ENCODE measurements around the gene OCSTAMP. TPM values are rescaled to one million over a fixed set of nuclear protein-coding genes. Genes with fewer than 3 reads are reported as not detected.

OCSTAMP gene
- total RNA-seq, 1 experiment from 2014 or later: not detected

DNA sequence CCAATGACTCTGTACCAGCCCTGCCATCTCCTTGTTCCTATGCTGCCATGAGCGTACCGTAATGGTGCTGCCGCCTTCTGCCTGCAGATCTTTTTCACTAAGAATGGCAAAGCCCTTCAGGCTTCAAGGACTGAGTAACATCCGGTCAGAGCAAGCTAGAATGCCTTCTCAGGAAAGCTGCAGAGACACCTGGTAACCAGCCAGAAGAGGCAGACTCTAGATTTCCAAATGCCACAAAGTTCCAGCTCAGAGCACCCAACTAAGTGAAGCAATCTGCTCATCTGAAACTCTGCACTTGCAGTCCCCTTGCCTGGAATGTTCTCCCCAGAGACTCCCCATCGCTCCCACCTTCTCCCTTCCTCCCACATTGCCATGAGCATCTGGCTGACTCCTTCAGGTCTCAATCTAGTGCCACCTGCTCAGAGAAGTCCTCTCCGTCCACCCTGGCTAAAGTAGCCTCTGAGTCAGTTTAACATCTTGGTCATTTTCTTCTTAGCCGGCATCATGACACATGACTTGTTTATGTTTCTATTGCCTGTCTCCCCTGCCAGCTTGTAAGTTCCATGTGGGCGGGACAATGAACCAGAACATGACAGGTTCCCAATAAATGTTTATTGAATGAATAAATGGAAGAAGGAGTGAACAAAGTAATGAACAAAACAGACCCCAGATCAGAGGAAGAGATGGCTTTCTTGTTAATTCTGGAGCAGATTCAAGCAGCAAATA lies 6.9 kb upstream of the OCSTAMP start:
- in situ Hi-C loops (cut with HindIII; ENCODE audit: low pct_unique_long_range_greater_than_20kb, low sequenced_read_pairs) (no loop called here), intact Hi-C loops (cut with micrococcal nuclease; ENCODE audit: unreplicated experiment) (no loop called here)
- no peaks in the 10 kb centered on the region for H3K9me3 ChIP-seq (ENCODE audit: control insufficient read depth, insufficient read depth, low read depth, low read length)
- ChIA-PET POLR2A (no interaction called here), CTCF (no interaction called here)
- no peak overlapping the region for H3K27ac ChIP-seq (ENCODE audit: low read length)
- H3K4me1 ChIP-seq (ENCODE audit: control insufficient read depth, insufficient read depth, low read length): peaks cover 2% of the 10 kb centered on the region; the same call in 1 of the 2 replicates
- no TSS peak for BruUV-seq (replicated peaks)
- DNase-seq (ENCODE audit: low read depth, low spot score): no peak
- peaks cover 3% of the 10 kb centered on the region for H3K27me3 ChIP-seq (ENCODE audit: control insufficient read depth, insufficient read depth, low read length)
- H3K4me3 ChIP-seq (ENCODE audit: low read depth in 2 of 2, low read length in 2 of 2): no peak overlapping the region
- no peak for ATAC-seq
- no peaks in the 10 kb centered on the region for H3K36me3 ChIP-seq (ENCODE audit: control insufficient read depth, insufficient read depth, low read length)
- TF ChIP-seq SIN3A (IDR thresholded peaks at IDR 0.05; ENCODE audit: borderline replicate concordance, insufficient read depth, low read depth, low read length): no peak
- TF ChIP-seq, protein P1, sequence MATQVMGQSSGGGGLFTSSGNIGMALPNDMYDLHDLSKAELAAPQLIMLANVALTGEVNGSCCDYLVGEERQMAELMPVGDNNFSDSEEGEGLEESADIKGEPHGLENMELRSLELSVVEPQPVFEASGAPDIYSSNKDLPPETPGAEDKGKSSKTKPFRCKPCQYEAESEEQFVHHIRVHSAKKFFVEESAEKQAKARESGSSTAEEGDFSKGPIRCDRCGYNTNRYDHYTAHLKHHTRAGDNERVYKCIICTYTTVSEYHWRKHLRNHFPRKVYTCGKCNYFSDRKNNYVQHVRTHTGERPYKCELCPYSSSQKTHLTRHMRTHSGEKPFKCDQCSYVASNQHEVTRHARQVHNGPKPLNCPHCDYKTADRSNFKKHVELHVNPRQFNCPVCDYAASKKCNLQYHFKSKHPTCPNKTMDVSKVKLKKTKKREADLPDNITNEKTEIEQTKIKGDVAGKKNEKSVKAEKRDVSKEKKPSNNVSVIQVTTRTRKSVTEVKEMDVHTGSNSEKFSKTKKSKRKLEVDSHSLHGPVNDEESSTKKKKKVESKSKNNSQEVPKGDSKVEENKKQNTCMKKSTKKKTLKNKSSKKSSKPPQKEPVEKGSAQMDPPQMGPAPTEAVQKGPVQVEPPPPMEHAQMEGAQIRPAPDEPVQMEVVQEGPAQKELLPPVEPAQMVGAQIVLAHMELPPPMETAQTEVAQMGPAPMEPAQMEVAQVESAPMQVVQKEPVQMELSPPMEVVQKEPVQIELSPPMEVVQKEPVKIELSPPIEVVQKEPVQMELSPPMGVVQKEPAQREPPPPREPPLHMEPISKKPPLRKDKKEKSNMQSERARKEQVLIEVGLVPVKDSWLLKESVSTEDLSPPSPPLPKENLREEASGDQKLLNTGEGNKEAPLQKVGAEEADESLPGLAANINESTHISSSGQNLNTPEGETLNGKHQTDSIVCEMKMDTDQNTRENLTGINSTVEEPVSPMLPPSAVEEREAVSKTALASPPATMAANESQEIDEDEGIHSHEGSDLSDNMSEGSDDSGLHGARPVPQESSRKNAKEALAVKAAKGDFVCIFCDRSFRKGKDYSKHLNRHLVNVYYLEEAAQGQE (IDR thresholded peaks at IDR 0.05; ENCODE audit: insufficient read depth in 1 of 2, low read depth in 2 of 2, low read length in 1 of 2): no peak
- TF ChIP-seq POLR2AphosphoS5 (IDR thresholded peaks at IDR 0.05; ENCODE audit: low read depth, low read length): no peak
- TF ChIP-seq TCF7L2 (IDR thresholded peaks at IDR 0.05; ENCODE audit: low read depth, low read length): no peak
- TF ChIP-seq, protein P2, sequence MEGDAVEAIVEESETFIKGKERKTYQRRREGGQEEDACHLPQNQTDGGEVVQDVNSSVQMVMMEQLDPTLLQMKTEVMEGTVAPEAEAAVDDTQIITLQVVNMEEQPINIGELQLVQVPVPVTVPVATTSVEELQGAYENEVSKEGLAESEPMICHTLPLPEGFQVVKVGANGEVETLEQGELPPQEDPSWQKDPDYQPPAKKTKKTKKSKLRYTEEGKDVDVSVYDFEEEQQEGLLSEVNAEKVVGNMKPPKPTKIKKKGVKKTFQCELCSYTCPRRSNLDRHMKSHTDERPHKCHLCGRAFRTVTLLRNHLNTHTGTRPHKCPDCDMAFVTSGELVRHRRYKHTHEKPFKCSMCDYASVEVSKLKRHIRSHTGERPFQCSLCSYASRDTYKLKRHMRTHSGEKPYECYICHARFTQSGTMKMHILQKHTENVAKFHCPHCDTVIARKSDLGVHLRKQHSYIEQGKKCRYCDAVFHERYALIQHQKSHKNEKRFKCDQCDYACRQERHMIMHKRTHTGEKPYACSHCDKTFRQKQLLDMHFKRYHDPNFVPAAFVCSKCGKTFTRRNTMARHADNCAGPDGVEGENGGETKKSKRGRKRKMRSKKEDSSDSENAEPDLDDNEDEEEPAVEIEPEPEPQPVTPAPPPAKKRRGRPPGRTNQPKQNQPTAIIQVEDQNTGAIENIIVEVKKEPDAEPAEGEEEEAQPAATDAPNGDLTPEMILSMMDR (IDR thresholded peaks at IDR 0.05): no peak

DNA sequence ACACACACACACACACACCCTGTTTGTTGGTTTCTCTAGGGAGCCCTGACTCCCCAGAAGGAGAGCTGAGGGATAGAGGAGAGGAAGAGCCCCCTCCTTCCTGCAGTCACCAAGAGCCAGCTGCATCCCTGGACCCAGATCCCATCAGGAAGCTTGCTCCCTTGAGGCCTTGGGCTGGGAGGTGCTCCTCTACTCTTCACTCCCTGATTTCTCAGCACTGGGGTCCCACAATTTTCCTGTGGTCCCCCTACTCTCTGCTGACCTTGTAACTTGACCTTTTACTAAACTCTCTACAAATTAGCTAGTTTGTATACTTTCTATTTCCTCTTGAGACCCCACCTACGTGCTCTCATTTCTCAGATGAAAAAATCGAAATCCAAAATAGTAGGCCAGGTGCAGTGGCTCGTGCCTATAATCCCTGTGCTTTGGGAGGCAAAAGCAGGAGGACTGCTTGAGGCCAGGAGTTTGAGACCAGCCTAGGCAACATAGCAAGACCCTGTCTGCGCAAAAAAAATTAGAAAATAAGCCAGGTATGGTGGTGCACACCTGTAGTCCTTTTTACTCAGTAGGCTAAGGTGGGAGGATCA lies 5.0 kb upstream of the OCSTAMP start:
- no peak for TF ChIP-seq SIN3A (IDR thresholded peaks at IDR 0.05; ENCODE audit: borderline replicate concordance, insufficient read depth, low read depth, low read length)
- TF ChIP-seq, protein P1 (IDR thresholded peaks at IDR 0.05; ENCODE audit: insufficient read depth in 1 of 2, low read depth in 2 of 2, low read length in 1 of 2): no peak
- BruUV-seq (replicated peaks): no TSS peak
- H3K27me3 ChIP-seq (ENCODE audit: control insufficient read depth, insufficient read depth, low read length): peaks cover 3% of the 10 kb centered on the region
- H3K4me1 ChIP-seq (ENCODE audit: control insufficient read depth, insufficient read depth, low read length): no peaks in the 10 kb centered on the region
- ATAC-seq: no peak
- DNase-seq (ENCODE audit: low read depth, low spot score): no peak
- ChIA-PET CTCF (no interaction called here), POLR2A (no interaction called here)
- no peak overlapping the region for H3K27ac ChIP-seq (ENCODE audit: low read length)
- in situ Hi-C loops (cut with HindIII; ENCODE audit: low pct_unique_long_range_greater_than_20kb, low sequenced_read_pairs): no loop called here
- H3K4me3 ChIP-seq (ENCODE audit: low read depth in 2 of 2, low read length in 2 of 2): no peak overlapping the region
- intact Hi-C loops (cut with micrococcal nuclease; ENCODE audit: unreplicated experiment): no loop called here
- no peaks in the 10 kb centered on the region for H3K9me3 ChIP-seq (ENCODE audit: control insufficient read depth, insufficient read depth, low read depth, low read length)
- H3K36me3 ChIP-seq (ENCODE audit: control insufficient read depth, insufficient read depth, low read length): no peaks in the 10 kb centered on the region

Measured in Panc1 (cell line).